T-helper 1 cell treated with Interleukin-12 subunit alpha and Interleukin-12 subunit beta and Interleukin-4 antibody, amounts not matched to agents 30 μg/mL and 1 μg/mL, for 36 hours (primary cell): ENCODE data around the gene NTM.
"Not testable (repeated sequence)": the region's sequence is repeated elsewhere in the genome, so short reads cannot be mapped to it uniquely, and the experiment has no call there.

Experiments used
- H3K27ac Mint-ChIP-seq: one replicate; pipeline ENCODE4 v1.8.0; 2021; ENCODE audit warnings: mild to moderate bottlenecking, mixed read lengths
- H3K27me3 Mint-ChIP-seq: one replicate; pipeline ENCODE4 v1.8.0; 2021; ENCODE audit warnings: low read depth, mixed read lengths
- H3K36me3 Mint-ChIP-seq: one replicate; pipeline ENCODE4 v1.8.0; 2021; ENCODE audit warnings: low read depth, mixed read lengths
- H3K4me1 Mint-ChIP-seq: one replicate; pipeline ENCODE4 v1.8.0; 2021; ENCODE audit warnings: low read depth, mixed read lengths
- H3K4me3 Mint-ChIP-seq: one replicate; pipeline ENCODE4 v1.8.0; 2021; ENCODE audit warnings: mild to moderate bottlenecking, moderate library complexity, mixed read lengths
- H3K9me3 Mint-ChIP-seq: one replicate; pipeline ENCODE4 v1.8.0; 2021; ENCODE audit warnings: mixed read lengths

NTM gene

GRCh38 chr11:131670876-131671275 lies 300.5 kb downstream of the NTM start:
- Mint-ChIP-seq H3K9me3 (no peaks in the 10 kb centered on the region), H3K27me3 (no peaks in the 10 kb centered on the region), H3K27ac (no peak overlapping the region), H3K4me3 (no peak overlapping the region), H3K36me3 (no peaks in the 10 kb centered on the region), H3K4me1 (peaks cover 8% of the 10 kb centered on the region)

- H3K4me3 Mint-ChIP-seq = no peak overlapping the region
- no peaks in the 10 kb centered on the region for H3K9me3 Mint-ChIP-seq
- peaks cover 8% of the 10 kb centered on the region for H3K4me1 Mint-ChIP-seq
- H3K27ac Mint-ChIP-seq = no peak overlapping the region
- no peaks in the 10 kb centered on the region for H3K27me3 Mint-ChIP-seq
- H3K36me3 Mint-ChIP-seq = no peaks in the 10 kb centered on the region
Observed at GRCh38 chr11:131671320-131671719, 300.9 kb downstream of the NTM start.

- H3K27ac Mint-ChIP-seq = no peak overlapping the region
Observed at GRCh38 chr11:131671734-131672133, 301.3 kb downstream of the NTM start.

DNA sequence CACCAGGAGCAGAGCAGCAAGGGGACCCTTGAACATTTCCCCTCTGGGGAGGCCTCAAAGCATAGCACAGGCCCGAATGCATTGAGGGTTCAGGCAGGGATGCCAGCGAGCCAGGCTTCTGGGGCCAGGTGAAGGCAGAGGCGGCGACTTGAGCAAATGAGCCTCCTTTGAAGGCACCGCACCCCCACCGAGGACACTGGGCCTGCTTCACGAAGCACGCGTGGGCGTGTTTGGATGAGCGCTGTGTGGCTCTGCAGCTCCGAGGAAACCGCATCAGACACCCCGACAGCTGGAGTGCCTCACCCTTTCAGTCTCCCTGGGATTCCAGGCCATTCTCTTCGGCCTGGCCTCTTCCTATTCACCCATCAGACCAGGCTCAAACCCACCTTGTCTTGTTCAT lies 301.8 kb downstream of the NTM start:
- peaks cover 8% of the 10 kb centered on the region for H3K4me1 Mint-ChIP-seq
- H3K36me3 Mint-ChIP-seq = no peaks in the 10 kb centered on the region
- no peaks in the 10 kb centered on the region for H3K9me3 Mint-ChIP-seq
- H3K27ac Mint-ChIP-seq = no peak overlapping the region
- no peaks in the 10 kb centered on the region for H3K27me3 Mint-ChIP-seq
- no peak overlapping the region for H3K4me3 Mint-ChIP-seq

More at GRCh38 chr11:131671734-131672133, 301.3 kb downstream of the NTM start:
- no peaks in the 10 kb centered on the region for H3K27me3 Mint-ChIP-seq
- H3K4me1 Mint-ChIP-seq = peaks cover 8% of the 10 kb centered on the region
- no peak overlapping the region for H3K4me3 Mint-ChIP-seq
- no peaks in the 10 kb centered on the region for H3K36me3 Mint-ChIP-seq
- no peaks in the 10 kb centered on the region for H3K9me3 Mint-ChIP-seq

GRCh38 chr11:131674051-131674755 lies 303.8 kb downstream of the NTM start:
- H3K27ac Mint-ChIP-seq = no peak overlapping the region
- H3K4me3 Mint-ChIP-seq = no peak overlapping the region
- no peaks in the 10 kb centered on the region for H3K27me3 Mint-ChIP-seq
- no peaks in the 10 kb centered on the region for H3K36me3 Mint-ChIP-seq
- no peaks in the 10 kb centered on the region for H3K9me3 Mint-ChIP-seq
- H3K4me1 Mint-ChIP-seq = peaks cover 4% of the 10 kb centered on the region

- no peaks in the 10 kb centered on the region for H3K36me3 Mint-ChIP-seq
- peaks cover 4% of the 10 kb centered on the region for H3K4me1 Mint-ChIP-seq
- no peak overlapping the region for H3K4me3 Mint-ChIP-seq
- H3K9me3 Mint-ChIP-seq = no peaks in the 10 kb centered on the region
- H3K27me3 Mint-ChIP-seq = no peaks in the 10 kb centered on the region
- no peak overlapping the region for H3K27ac Mint-ChIP-seq
Observed at GRCh38 chr11:131675121-131675888, 304.9 kb downstream of the NTM start.

DNA sequence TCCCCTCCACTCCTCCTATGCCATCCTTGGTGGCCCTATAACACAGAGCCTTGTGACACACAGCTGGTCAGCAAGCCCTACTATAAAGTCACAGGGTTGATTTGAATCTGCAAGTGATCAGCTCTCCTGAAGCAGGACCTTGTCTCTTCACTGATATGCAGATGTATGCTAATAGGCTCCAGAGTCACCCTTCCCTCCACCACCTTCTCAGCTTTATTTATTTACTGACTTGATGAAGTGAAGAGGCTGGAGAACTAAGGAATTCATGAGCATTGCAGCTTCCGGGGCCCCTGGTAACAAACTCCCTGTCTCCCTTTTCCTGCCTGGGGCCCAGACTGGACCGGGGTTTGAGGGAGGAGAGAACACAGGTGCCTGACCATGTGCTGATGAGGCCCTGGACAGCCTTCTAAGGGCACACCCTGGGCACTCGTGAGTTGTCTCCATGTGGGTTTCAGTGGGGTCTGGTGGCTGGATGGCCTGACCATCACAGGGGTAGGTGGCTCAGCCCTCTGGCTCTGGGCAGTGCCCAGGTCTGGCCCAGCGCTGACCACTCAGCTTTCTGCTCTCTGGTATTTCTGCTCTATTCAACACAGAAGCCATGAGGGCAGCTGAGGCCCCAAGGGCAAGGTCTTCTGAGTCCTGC lies 307.5 kb downstream of the NTM start:
- no peak overlapping the region for H3K27ac Mint-ChIP-seq
- H3K27me3 Mint-ChIP-seq = no peaks in the 10 kb centered on the region
- H3K4me1 Mint-ChIP-seq = peaks cover 4% of the 10 kb centered on the region
- no peak overlapping the region for H3K4me3 Mint-ChIP-seq
- H3K9me3 Mint-ChIP-seq = no peaks in the 10 kb centered on the region
- no peaks in the 10 kb centered on the region for H3K36me3 Mint-ChIP-seq

- Mint-ChIP-seq H3K4me3 (no peak overlapping the region), H3K9me3 (no peaks in the 10 kb centered on the region), H3K27ac (no peak overlapping the region)
Observed at GRCh38 chr11:131678658-131679340, 308.4 kb downstream of the NTM start.

DNA sequence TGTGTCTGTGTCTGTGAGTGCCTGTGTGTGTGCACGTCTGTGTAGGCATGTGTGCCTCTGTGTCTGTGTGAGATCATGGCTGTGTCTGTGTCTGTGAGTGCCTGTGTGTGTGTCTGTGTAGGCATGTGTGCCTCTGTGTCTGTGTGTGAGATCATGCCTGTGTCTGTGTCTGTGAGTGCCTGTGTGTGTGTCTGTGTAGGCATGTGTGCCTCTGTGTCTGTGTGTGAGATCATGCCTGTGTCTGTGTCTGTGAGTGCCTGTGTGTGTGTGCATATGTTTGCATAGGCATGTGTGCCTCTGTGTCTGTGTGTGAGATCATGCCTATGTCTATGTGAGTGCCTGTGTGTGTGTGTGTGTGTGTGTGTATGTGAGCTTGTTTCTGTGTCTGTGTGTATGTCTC lies 310.0 kb downstream of the NTM start:
- H3K9me3 Mint-ChIP-seq, H3K36me3 Mint-ChIP-seq, H3K27me3 Mint-ChIP-seq: not testable (repeated sequence)

More at GRCh38 chr11:131678658-131679340, 308.4 kb downstream of the NTM start:
- Mint-ChIP-seq H3K27me3 (no peaks in the 10 kb centered on the region), H3K36me3 (no peaks in the 10 kb centered on the region), H3K4me1 (peaks cover under 1% of the 10 kb centered on the region)

GRCh38 chr11:131681920-131682319 lies 311.5 kb downstream of the NTM start:
- Mint-ChIP-seq H3K27ac (no peak overlapping the region), H3K4me3 (no peak overlapping the region), H3K36me3 (no peaks in the 10 kb centered on the region), H3K27me3 (no peaks in the 10 kb centered on the region), H3K9me3 (no peaks in the 10 kb centered on the region), H3K4me1 (no peaks in the 10 kb centered on the region)

More for the DNA sequence above, 310.0 kb downstream of the NTM start:
- H3K4me3 Mint-ChIP-seq, H3K4me1 Mint-ChIP-seq, H3K27ac Mint-ChIP-seq: not testable (repeated sequence)

GRCh38 chr11:131682373-131683015 lies 312.1 kb downstream of the NTM start:
- H3K9me3 Mint-ChIP-seq = no peaks in the 10 kb centered on the region
- no peaks in the 10 kb centered on the region for H3K27me3 Mint-ChIP-seq
- no peak overlapping the region for H3K27ac Mint-ChIP-seq
- H3K4me3 Mint-ChIP-seq = no peak overlapping the region
- no peaks in the 10 kb centered on the region for H3K4me1 Mint-ChIP-seq
- no peaks in the 10 kb centered on the region for H3K36me3 Mint-ChIP-seq

DNA sequence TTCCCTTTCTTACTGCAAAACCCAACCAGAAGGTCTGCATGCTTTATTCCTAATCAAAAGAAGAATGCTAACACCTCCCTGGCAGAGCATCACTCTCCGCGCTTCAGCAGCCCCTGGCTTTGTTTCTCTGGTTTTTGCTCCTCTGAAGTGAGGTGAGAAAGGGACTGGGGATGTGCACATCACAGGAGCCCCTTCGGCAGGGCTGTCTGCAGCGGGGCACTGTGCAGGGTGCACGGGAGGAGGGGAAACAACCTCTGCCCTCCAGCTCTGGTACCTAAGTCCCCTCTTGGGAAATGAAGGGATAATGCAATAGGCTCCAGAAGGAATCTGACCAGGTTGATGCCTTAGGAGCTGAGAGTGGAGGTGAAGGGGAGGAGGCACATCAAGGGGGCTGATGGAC lies 312.7 kb downstream of the NTM start:
- Mint-ChIP-seq H3K4me1 (no peaks in the 10 kb centered on the region), H3K9me3 (no peaks in the 10 kb centered on the region), H3K27ac (no peak overlapping the region), H3K4me3 (no peak overlapping the region), H3K27me3 (no peaks in the 10 kb centered on the region), H3K36me3 (no peaks in the 10 kb centered on the region)

DNA sequence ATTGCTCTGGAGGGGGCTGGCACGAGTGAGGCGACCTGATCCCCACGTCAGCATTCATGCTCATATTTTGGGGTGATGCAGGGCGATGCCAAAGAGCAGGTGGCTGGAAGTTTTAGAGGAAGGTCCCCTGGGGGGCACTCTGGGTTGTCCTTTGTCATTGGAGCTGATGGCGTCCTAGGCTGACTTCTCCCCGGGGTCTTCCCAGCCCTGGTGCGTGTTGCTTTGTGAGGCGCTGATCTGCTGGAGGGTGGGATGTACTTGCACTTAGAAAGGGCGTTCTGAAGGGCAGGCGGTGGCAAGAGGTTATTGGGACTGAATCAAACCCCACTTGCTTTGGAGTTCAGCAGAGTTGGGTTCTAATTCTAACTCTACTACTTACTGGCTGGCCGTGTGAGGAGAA lies 313.3 kb downstream of the NTM start:
- Mint-ChIP-seq H3K9me3 (no peaks in the 10 kb centered on the region), H3K4me3 (no peak overlapping the region), H3K4me1 (no peaks in the 10 kb centered on the region), H3K27me3 (no peaks in the 10 kb centered on the region), H3K36me3 (no peaks in the 10 kb centered on the region), H3K27ac (no peak overlapping the region)
